Measurements from ENCODE around the gene DCXR.

- no peak for TF ChIP-seq TCF12 (IDR thresholded peaks at IDR 0.05; ENCODE audit: low read depth, low read length)
- TF ChIP-seq CTCF (IDR thresholded peaks at IDR 0.05 in 2 of 3, conservative IDR thresholded peaks at IDR 0.05 in 1 of 3; ENCODE audit: control insufficient read depth in 2 of 3, extremely low read depth in 1 of 3, insufficient read depth in 1 of 3, low read depth in 3 of 3, low read length in 3 of 3) = peak; percentile 77 to 95 (median 94); a peak in 5 of 6 replicates
- TF ChIP-seq SP1 (IDR thresholded peaks at IDR 0.05; ENCODE audit: low read depth, low read length) = no peak
- TF ChIP-seq JUNB (IDR thresholded peaks at IDR 0.05) = no peak
- TF ChIP-seq CHD2 (IDR thresholded peaks at IDR 0.05; ENCODE audit: borderline replicate concordance, low read depth, low read length) = 0 out of 2 replicates have a peak, but pooled peaks have one; percentile 15
- no peak for TF ChIP-seq EZH2 (IDR thresholded peaks at IDR 0.05; ENCODE audit: borderline replicate concordance, control insufficient read depth, low read depth, low read length)
- no peak for TF ChIP-seq PAX5 (IDR thresholded peaks at IDR 0.05; ENCODE audit: borderline replicate concordance, low read depth, low read length)
- no peak for TF ChIP-seq POLR2A (IDR thresholded peaks at IDR 0.05; ENCODE audit: low read depth, low read length)
- no peak for TF ChIP-seq ZNF207 (IDR thresholded peaks at IDR 0.05; ENCODE audit: borderline replicate concordance)
- no peak; the same call in 1 of the 2 replicates for TF ChIP-seq BACH1 (IDR thresholded peaks at IDR 0.05; ENCODE audit: borderline replicate concordance)
- TF ChIP-seq NFYA (IDR thresholded peaks at IDR 0.05; ENCODE audit: borderline replicate concordance, low read depth, low read length) = no peak
- TF ChIP-seq MAX (IDR thresholded peaks at IDR 0.05; ENCODE audit: low read depth, low read length) = no peak; the same call in 1 of the 2 replicates
These were observed 6.8 kb downstream of the DCXR start for GRCh38 chr17:82030470-82031302.
